CD14-positive monocyte (primary cell): ENCODE measurements around the gene BPHL. TPM values are rescaled to one million over a fixed set of nuclear protein-coding genes. Genes with fewer than 3 reads are reported as not detected.

ENCODE experiments used
- DNase-seq, 3 donors: peaks; one replicate each; pipeline ENCODE4 v3.0.0-alpha.2; 2011 to 2022
- H2AFZ ChIP-seq: 2 replicates; pipeline ENCODE4 v1.6.0; 2012; ENCODE audit warnings: mild to moderate bottlenecking, low read depth, low read length, inconsistent platforms; ENCODE audit not compliant: insufficient read depth, poor library complexity, severe bottlenecking
- H3K27ac ChIP-seq, 2 donors: 1 replicate in 1 of 2; 2 replicates in 1 of 2; pipeline ENCODE4 v1.5.1; 2012 to 2013; ENCODE audit warnings: low read length in 2 of 2, control low read depth in 1 of 2, inconsistent platforms in 1 of 2, low read depth in 1 of 2, mild to moderate bottlenecking in 1 of 2
- H3K27me3 ChIP-seq, 2 donors: one replicate each; pipeline versions ENCODE4 v1.6.0 to v1.6.1; 2011 to 2013; ENCODE audit warnings: low read length in 2 of 2; ENCODE audit not compliant: control insufficient read depth in 2 of 2, insufficient read depth in 2 of 2
- H3K36me3 ChIP-seq, 2 donors: replicated peaks in 1 of 2; 1 replicate in 1 of 2; 2 replicates in 1 of 2; pipeline versions ENCODE4 v1.5.1 to v1.6.1; 2012 to 2013; ENCODE audit warnings: low read length in 2 of 2, control low read depth in 1 of 2, inconsistent platforms in 1 of 2, mild to moderate bottlenecking in 1 of 2; ENCODE audit not compliant: insufficient read depth in 2 of 2, control insufficient read depth in 1 of 2
- H3K4me1 ChIP-seq, 2 donors: 1 replicate in 1 of 2; 2 replicates in 1 of 2; pipeline versions ENCODE4 v1.5.1 to v1.6.1; 2012 to 2013; ENCODE audit warnings: low read length in 2 of 2, control low read depth in 1 of 2, inconsistent platforms in 1 of 2, mild to moderate bottlenecking in 1 of 2, moderate library complexity in 1 of 2; ENCODE audit not compliant: insufficient read depth in 2 of 2, control insufficient read depth in 1 of 2
- H3K4me2 ChIP-seq: replicated peaks from 2 replicates; pipeline ENCODE3; 2012; ENCODE audit warnings: low read length, moderate library complexity, mild to moderate bottlenecking; ENCODE audit not compliant: poor library complexity, severe bottlenecking; ENCODE audit errors: extremely low read depth
- H3K4me3 ChIP-seq, 3 experiments: fragments of 200-600 bp in 1 of 3; sonication (generic) in 1 of 3; replicated peaks in 1 of 3; 1 replicate in 2 of 3; 2 replicates in 1 of 3; pipeline ENCODE4 v1.5.1; 2011 to 2013; ENCODE audit warnings: low read length in 3 of 3, mild to moderate bottlenecking in 3 of 3, control low read depth in 2 of 3, low read depth in 2 of 3, inconsistent platforms in 1 of 3, moderate library complexity in 1 of 3
- H3K79me2 ChIP-seq: 2 replicates; pipeline ENCODE4 v1.6.0; 2012; ENCODE audit warnings: mild to moderate bottlenecking, control low read depth, inconsistent platforms, low read length, moderate library complexity; ENCODE audit not compliant: insufficient read depth
- H3K9ac ChIP-seq: 2 replicates; pipeline ENCODE4 v1.6.0; 2017; ENCODE audit warnings: low read length, mild to moderate bottlenecking; ENCODE audit not compliant: insufficient read depth, poor library complexity, severe bottlenecking
- H3K9me3 ChIP-seq, 2 donors: replicated peaks in 1 of 2; 1 replicate in 1 of 2; 2 replicates in 1 of 2; pipeline versions ENCODE4 v1.5.1 to v1.6.1; 2012 to 2013; ENCODE audit warnings: low read length in 2 of 2, control low read depth in 1 of 2; ENCODE audit not compliant: control insufficient read depth in 1 of 2, insufficient read depth in 1 of 2
- H4K20me1 ChIP-seq: 2 replicates; pipeline ENCODE4 v1.6.0; 2012; ENCODE audit warnings: mild to moderate bottlenecking, low read length, control low read depth, moderate library complexity; ENCODE audit not compliant: insufficient read depth
- H3K27ac Mint-ChIP-seq, 7 donors: one replicate each; pipeline ENCODE4 v1.8.0; 2020; ENCODE audit warnings: mild to moderate bottlenecking in 7 of 7, mixed read lengths in 7 of 7, moderate library complexity in 6 of 7, inconsistent platforms in 2 of 7
- H3K27me3 Mint-ChIP-seq, 3 donors: one replicate each; pipeline ENCODE4 v1.8.0; 2021 to 2022; ENCODE audit warnings: low read depth in 3 of 3, mild to moderate bottlenecking in 3 of 3, mixed read lengths in 3 of 3, moderate library complexity in 3 of 3, inconsistent platforms in 1 of 3
- H3K36me3 Mint-ChIP-seq, 2 donors: one replicate each; pipeline ENCODE4 v1.8.0; 2020; ENCODE audit warnings: mixed read lengths in 2 of 2, inconsistent platforms in 1 of 2, mild to moderate bottlenecking in 1 of 2
- H3K4me1 Mint-ChIP-seq: one replicate; pipeline ENCODE4 v1.8.0; 2020; ENCODE audit warnings: mild to moderate bottlenecking, mixed read lengths
- H3K4me3 Mint-ChIP-seq, 2 donors: one replicate each; pipeline ENCODE4 v1.8.0; 2020; ENCODE audit warnings: mild to moderate bottlenecking in 2 of 2, mixed read lengths in 2 of 2, moderate library complexity in 1 of 2
- H3K9me3 Mint-ChIP-seq, 7 donors: one replicate each; pipeline ENCODE4 v1.8.0; 2020 to 2022; ENCODE audit warnings: mixed read lengths in 7 of 7, mild to moderate bottlenecking in 6 of 7, moderate library complexity in 6 of 7, inconsistent platforms in 2 of 7
- CTCF ChIP-seq: fragments of 200-600 bp; IDR thresholded peaks from one replicate; pipeline ENCODE4 v1.8.0; 2022; ENCODE audit warnings: antibody characterized with exemption, mild to moderate bottlenecking
- WGBS: methylation state at CpG from one replicate; pipeline ENCODE4 v1.1.5; 2013; ENCODE audit warnings: missing lambda C conversion rate; ENCODE audit not compliant: insufficient coverage; 5-methylcytosine and 5-hydroxymethylcytosine counted together
- intact Hi-C, 2 donors: fragments of 100-400 bp; cut with micrococcal nuclease; formaldehyde crosslinking; loops; one replicate each; pipeline versions ENCODE4 v1.15.0 to v1.15.1; 2023
- polyA plus RNA-seq, 3 donors: library from polyadenylated mRNA; depleted of rRNA in 1 of 3; unstranded in 2 of 3; stranded (reverse) in 1 of 3; fragments of 300-500 nt in 2 of 3; fragments of >200 nt in 1 of 3; fragmentation: Illumina TruSeq in 2 of 3; gene quantifications; 1 replicate in 2 of 3; 2 replicates in 1 of 3; pipeline ENCODE4 v1.2.3, GENCODE V29; 2012 to 2021

BPHL gene
- polyA plus RNA-seq, 3 donors: 4.6 to 7.8 (median 5.9) TPM

- no peak overlapping the region for H3K4me3 Mint-ChIP-seq
- 91% methylated on average over 3 of the region's 4 CpGs for WGBS
- no peaks in the 10 kb centered on the region for H3K36me3 Mint-ChIP-seq
- no peak overlapping the region for H2AFZ ChIP-seq
- H3K4me2 ChIP-seq: no peak overlapping the region
- H3K4me3 ChIP-seq: no peak overlapping the region
- no peaks in the 10 kb centered on the region for H3K4me1 ChIP-seq
- peaks cover 2 to 3% of the 10 kb centered on the region in 2 donors for H3K27me3 ChIP-seq
- no peak overlapping the region for H3K9ac ChIP-seq
- no peak overlapping the region for H3K27ac ChIP-seq
- H3K79me2 ChIP-seq: no peaks in the 10 kb centered on the region
- intact Hi-C loops: no loop called here
- no peak overlapping the region for H3K27ac Mint-ChIP-seq
- H4K20me1 ChIP-seq: no peaks in the 10 kb centered on the region
- no peak for TF ChIP-seq CTCF
- peaks cover 2% of the 10 kb centered on the region for H3K4me1 Mint-ChIP-seq
- H3K36me3 ChIP-seq: no peaks in the 10 kb centered on the region
- H3K9me3 Mint-ChIP-seq: peaks cover 0 to 3% (median 0%) of the 10 kb centered on the region in 7 donors
- no peaks in the 10 kb centered on the region for H3K9me3 ChIP-seq
- peaks cover 18 to 44% (median 23%) of the 10 kb centered on the region in 3 donors for H3K27me3 Mint-ChIP-seq
- DNase-seq: no peak
These were observed 64.6 kb downstream of the BPHL start for GRCh38 chr6:3183066-3183465.

GRCh38 chr6:3186974-3187382 lies 68.5 kb downstream of the BPHL start:
- H3K9me3 Mint-ChIP-seq: peaks cover 0 to 3% (median 0%) of the 10 kb centered on the region in 7 donors
- no peak overlapping the region for H3K27ac Mint-ChIP-seq
- Histone ChIP-seq H3K27me3 (peaks cover 3% of the 10 kb centered on the region in 2 donors), H3K79me2 (no peaks in the 10 kb centered on the region), H3K27ac (no peak overlapping the region), H3K4me3 (no peak overlapping the region), H3K36me3 (no peaks in the 10 kb centered on the region), H3K9me3 (no peaks in the 10 kb centered on the region), H4K20me1 (no peaks in the 10 kb centered on the region), H2AFZ (no peak overlapping the region), H3K4me2 (no peak overlapping the region), H3K4me1 (no peaks in the 10 kb centered on the region), H3K9ac (no peak overlapping the region)
- 97% methylated on average over 2 of the region's 3 CpGs for WGBS
- intact Hi-C loops: no loop called here
- DNase-seq: no peak
- H3K4me1 Mint-ChIP-seq: no peaks in the 10 kb centered on the region
- no peaks in the 10 kb centered on the region for H3K36me3 Mint-ChIP-seq
- no peak overlapping the region for H3K4me3 Mint-ChIP-seq
- peaks cover 14 to 32% (median 20%) of the 10 kb centered on the region in 3 donors for H3K27me3 Mint-ChIP-seq
- TF ChIP-seq CTCF: no peak
